ENCODE results near the gene SHKBP1. TPM values are rescaled to one million over a fixed set of nuclear protein-coding genes. Genes with fewer than 3 reads are reported as not detected.

SHKBP1 gene
- total RNA-seq, 2 experiments from 2014 or later: 49.4 to 115 TPM

DNA sequence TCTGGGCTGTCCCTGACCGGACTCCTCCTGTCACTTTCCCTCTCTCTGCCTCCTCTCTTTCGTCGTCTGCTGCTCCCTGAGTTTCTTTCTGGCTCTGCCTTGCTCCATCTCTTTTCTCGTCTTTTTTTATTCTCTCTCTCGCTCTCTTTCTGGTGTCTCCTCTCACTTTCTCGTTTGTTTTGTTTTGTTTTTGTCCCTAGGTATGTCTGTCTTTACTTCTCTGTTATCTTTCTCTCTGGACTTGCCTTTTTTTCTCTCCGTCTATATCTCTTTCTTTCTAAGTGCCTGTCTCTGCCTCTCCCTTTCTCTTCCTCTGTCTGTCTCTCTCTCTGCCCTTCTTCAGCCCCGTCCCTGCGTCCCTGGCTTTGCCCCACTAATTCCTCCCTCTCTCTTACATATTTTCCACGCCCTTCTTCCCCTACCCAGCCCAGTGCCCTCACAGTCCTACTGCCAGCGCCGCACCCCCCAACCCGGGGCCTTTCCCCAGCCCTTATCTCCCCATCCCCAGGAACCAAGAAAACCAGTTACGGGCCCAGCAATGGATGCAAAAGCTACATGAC is 48.1 kb upstream of the SHKBP1 start:
- H3K4me2 ChIP-seq (ENCODE audit: low read length): peak overlapping the region; percentile 25; the same call in 1 of the 2 replicates
- ChIA-PET CTCF (ENCODE audit: unreplicated experiment) (no interaction called here), POLR2A (no interaction called here)
- no peak for DNase-seq (ENCODE audit: low spot score)
- H3K9me3 ChIP-seq (ENCODE audit: low read length): no peaks in the 10 kb centered on the region
- TF ChIP-seq, protein P1, sequence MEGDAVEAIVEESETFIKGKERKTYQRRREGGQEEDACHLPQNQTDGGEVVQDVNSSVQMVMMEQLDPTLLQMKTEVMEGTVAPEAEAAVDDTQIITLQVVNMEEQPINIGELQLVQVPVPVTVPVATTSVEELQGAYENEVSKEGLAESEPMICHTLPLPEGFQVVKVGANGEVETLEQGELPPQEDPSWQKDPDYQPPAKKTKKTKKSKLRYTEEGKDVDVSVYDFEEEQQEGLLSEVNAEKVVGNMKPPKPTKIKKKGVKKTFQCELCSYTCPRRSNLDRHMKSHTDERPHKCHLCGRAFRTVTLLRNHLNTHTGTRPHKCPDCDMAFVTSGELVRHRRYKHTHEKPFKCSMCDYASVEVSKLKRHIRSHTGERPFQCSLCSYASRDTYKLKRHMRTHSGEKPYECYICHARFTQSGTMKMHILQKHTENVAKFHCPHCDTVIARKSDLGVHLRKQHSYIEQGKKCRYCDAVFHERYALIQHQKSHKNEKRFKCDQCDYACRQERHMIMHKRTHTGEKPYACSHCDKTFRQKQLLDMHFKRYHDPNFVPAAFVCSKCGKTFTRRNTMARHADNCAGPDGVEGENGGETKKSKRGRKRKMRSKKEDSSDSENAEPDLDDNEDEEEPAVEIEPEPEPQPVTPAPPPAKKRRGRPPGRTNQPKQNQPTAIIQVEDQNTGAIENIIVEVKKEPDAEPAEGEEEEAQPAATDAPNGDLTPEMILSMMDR (conservative IDR thresholded peaks at IDR 0.05; ENCODE audit: low read length): no peak
- no peak for TF ChIP-seq EZH2phosphoT487 (IDR thresholded peaks at IDR 0.05; ENCODE audit: borderline replicate concordance, low read depth, low read length)
- no peaks in the 10 kb centered on the region for H4K20me1 ChIP-seq (ENCODE audit: insufficient read depth, low read length)
- no peak overlapping the region for H3K4me3 ChIP-seq (ENCODE audit: low read depth, low read length, poor library complexity, severe bottlenecking)
- H3K4me1 ChIP-seq (ENCODE audit: insufficient read depth, low read length, poor library complexity, severe bottlenecking): peaks cover 20% of the 10 kb centered on the region
- H3K36me3 ChIP-seq (ENCODE audit: insufficient read depth, low read length): no peaks in the 10 kb centered on the region
- peak overlapping the region; percentile 87; the same call in 1 of the 2 replicates for H2AFZ ChIP-seq (ENCODE audit: low read length)
- no TSS peak for BruUV-seq (replicated peaks)
- no peaks in the 10 kb centered on the region for H3K9me2 ChIP-seq (ENCODE audit: insufficient read depth, low read length)
- intact Hi-C loops (cut with micrococcal nuclease; ENCODE audit: unreplicated experiment): loop anchor here (10.0 kb wide), 2 partner anchors 106 to 384 kb away; no protein-coding TSS in a partner anchor
- H3K27ac ChIP-seq (ENCODE audit: low read depth, low read length, poor library complexity, severe bottlenecking): no peak overlapping the region
- no peaks in the 10 kb centered on the region for H3K79me2 ChIP-seq (ENCODE audit: insufficient read depth, low read depth, low read length)

DNA sequence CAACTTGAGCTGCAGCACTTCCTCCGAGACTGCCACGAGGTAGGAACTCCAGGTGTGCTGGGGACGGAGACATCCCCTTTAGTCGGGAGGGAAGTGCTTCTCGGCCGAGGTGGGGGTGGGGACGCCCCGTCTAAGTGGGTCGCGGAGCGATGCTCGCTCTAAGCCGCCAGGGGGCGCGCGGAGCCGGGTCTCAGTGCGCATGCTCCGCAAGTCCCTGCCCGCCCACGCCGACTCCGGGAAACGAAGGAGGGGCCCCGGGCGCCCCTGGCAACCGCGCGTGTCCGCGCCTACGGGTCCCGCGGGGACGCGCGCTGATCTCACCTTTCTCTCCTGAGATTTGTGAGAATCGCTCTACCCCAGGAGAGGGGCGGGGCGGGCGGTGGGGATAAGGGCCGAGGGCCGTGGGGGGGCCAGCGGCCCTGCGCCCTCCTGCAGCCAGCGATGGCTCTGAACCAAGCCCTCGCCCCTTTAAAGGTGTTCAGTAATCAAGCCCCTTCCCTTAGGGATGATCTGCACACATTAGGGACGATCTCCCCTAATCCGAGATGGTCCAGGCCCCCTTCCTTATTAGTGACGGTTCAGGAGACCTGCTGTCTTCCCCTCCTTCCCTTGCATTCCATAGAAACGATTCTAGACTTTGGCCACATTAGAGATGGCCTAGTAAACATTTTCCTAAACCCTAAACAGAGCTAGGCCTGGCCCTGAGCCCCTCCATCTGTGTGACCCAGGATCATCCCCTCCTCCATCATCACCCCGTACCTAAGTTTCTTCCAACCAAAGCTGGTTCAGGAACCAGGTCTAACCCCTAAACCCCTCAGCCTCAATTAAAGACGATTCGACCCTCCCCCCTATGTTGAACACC is 47.3 kb upstream of the SHKBP1 start:
- H3K4me3 ChIP-seq (ENCODE audit: low read depth, low read length, poor library complexity, severe bottlenecking): peak overlapping the region; percentile 61
- DNase-seq (ENCODE audit: low spot score): peak; percentile 92
- no peaks in the 10 kb centered on the region for H3K36me3 ChIP-seq (ENCODE audit: insufficient read depth, low read length)
- ChIA-PET CTCF (ENCODE audit: unreplicated experiment) (no interaction called here), POLR2A (no interaction called here)
- no peaks in the 10 kb centered on the region for H3K9me3 ChIP-seq (ENCODE audit: low read length)
- intact Hi-C loops (cut with micrococcal nuclease; ENCODE audit: unreplicated experiment): loop anchor here (10.0 kb wide), 2 partner anchors 105 to 385 kb away; no protein-coding TSS in a partner anchor
- peaks cover 19% of the 10 kb centered on the region for H3K4me1 ChIP-seq (ENCODE audit: insufficient read depth, low read length, poor library complexity, severe bottlenecking)
- H3K27ac ChIP-seq (ENCODE audit: low read depth, low read length, poor library complexity, severe bottlenecking): no peak overlapping the region
- H3K9me2 ChIP-seq (ENCODE audit: insufficient read depth, low read length): no peaks in the 10 kb centered on the region
- BruUV-seq (replicated peaks): no TSS peak
- H2AFZ ChIP-seq (ENCODE audit: low read length): peak overlapping the region; percentile 87; the same call in 1 of the 2 replicates
- no peak for TF ChIP-seq EZH2phosphoT487 (IDR thresholded peaks at IDR 0.05; ENCODE audit: borderline replicate concordance, low read depth, low read length)
- TF ChIP-seq, protein P1 (conservative IDR thresholded peaks at IDR 0.05; ENCODE audit: low read length): peak; percentile 90
- peak overlapping the region; percentile 75 for H3K4me2 ChIP-seq (ENCODE audit: low read length)
- no peaks in the 10 kb centered on the region for H4K20me1 ChIP-seq (ENCODE audit: insufficient read depth, low read length)
- no peaks in the 10 kb centered on the region for H3K79me2 ChIP-seq (ENCODE audit: insufficient read depth, low read depth, low read length)
